HL-60 (cell line): ENCODE measurements around the gene HTR3A.

Experiments
- DNase-seq, 2 experiments: peaks; one replicate each; pipeline ENCODE4 v3.0.0-alpha.2; 2010 to 2020; ENCODE audit warnings: low read depth in 1 of 2, low spot score in 1 of 2
- H3K27ac ChIP-seq: fragments of 250-450 bp; sonication (Bioruptor Pico); replicated peaks from 2 replicates; pipeline ENCODE4 v1.5.1; 2020; ENCODE audit warnings: mild to moderate bottlenecking, moderate library complexity
- H3K27me3 ChIP-seq: fragments of 250-450 bp; sonication (Bioruptor Pico); 2 replicates; pipeline ENCODE4 v1.5.1; 2021; ENCODE audit warnings: mild to moderate bottlenecking, moderate library complexity; ENCODE audit not compliant: insufficient read depth, poor library complexity, severe bottlenecking
- H3K4me3 ChIP-seq: replicated peaks from 2 replicates; pipeline ENCODE4 v1.5.1; 2011; ENCODE audit warnings: mild to moderate bottlenecking, control low read depth, low read length; ENCODE audit not compliant: insufficient read depth
- GABPA ChIP-seq: IDR thresholded peaks from 2 replicates; pipeline ENCODE4 v1.6.1; 2012; ENCODE audit warnings: low read depth
- POLR2AphosphoS5 ChIP-seq: IDR thresholded peaks from 2 replicates; pipeline ENCODE4 v1.6.1; 2012; ENCODE audit warnings: low read depth
- SPI1 ChIP-seq: IDR thresholded peaks from 2 replicates; pipeline ENCODE4 v1.6.1; 2012; ENCODE audit warnings: low read depth, mild to moderate bottlenecking, borderline replicate concordance
- TF ChIP-seq, protein P1 (sequence below): IDR thresholded peaks from one replicate; pipeline ENCODE4 v1.5.1; 2011; ENCODE audit warnings: low read length, control low read depth, inconsistent platforms; ENCODE audit not compliant: insufficient read depth
- TF ChIP-seq, protein P2 (sequence below): IDR thresholded peaks from 2 replicates; pipeline ENCODE4 v1.6.1; 2012; ENCODE audit warnings: low read depth; ENCODE audit not compliant: insufficient replicate concordance

Gene HTR3A

DNA sequence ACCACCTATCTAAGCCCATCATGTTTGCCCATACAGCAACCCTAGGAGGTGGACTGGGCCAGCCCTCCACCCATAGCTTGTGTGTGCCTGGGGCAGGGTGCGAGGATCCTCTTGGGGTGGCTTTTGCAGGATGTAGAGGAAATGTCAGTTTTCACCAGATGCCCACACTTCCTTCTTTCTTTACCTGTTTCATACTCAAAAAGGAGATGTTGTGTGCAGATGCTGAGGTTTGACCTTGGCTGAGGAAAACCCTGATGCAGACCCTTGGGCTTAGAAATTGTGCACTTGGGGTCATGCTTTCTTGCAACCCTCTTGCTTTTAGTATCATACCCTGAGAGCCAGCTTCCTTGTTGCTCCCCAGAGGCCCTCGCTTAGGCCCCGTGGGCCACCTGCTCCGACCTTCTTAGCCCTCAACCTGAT is 2.2 kb downstream of the HTR3A start:
- TF ChIP-seq POLR2AphosphoS5 (no peak), SPI1 (peak; percentile 57; the same call in 1 of the 2 replicates)
- H3K4me3 ChIP-seq = no peak overlapping the region

DNA sequence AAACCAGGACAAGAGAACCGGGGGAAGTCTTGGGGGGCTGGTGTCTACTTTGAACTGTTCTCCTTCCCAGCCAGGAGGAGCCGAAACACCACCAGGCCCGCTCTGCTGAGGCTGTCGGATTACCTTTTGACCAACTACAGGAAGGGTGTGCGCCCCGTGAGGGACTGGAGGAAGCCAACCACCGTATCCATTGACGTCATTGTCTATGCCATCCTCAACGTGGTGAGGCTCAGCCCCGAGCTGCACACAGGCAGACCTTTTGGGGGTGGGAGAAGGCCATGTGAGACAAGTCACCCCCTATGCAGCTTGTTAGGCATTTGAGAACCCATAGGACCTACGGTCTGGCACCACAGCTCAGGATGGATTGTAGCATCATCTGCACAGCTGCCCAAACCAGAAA is 2.8 kb downstream of the HTR3A start:
- no peak overlapping the region for H3K4me3 ChIP-seq
- TF ChIP-seq, protein P1, sequence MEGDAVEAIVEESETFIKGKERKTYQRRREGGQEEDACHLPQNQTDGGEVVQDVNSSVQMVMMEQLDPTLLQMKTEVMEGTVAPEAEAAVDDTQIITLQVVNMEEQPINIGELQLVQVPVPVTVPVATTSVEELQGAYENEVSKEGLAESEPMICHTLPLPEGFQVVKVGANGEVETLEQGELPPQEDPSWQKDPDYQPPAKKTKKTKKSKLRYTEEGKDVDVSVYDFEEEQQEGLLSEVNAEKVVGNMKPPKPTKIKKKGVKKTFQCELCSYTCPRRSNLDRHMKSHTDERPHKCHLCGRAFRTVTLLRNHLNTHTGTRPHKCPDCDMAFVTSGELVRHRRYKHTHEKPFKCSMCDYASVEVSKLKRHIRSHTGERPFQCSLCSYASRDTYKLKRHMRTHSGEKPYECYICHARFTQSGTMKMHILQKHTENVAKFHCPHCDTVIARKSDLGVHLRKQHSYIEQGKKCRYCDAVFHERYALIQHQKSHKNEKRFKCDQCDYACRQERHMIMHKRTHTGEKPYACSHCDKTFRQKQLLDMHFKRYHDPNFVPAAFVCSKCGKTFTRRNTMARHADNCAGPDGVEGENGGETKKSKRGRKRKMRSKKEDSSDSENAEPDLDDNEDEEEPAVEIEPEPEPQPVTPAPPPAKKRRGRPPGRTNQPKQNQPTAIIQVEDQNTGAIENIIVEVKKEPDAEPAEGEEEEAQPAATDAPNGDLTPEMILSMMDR = no peak
- no peak for TF ChIP-seq GABPA
- TF ChIP-seq, protein P2, sequence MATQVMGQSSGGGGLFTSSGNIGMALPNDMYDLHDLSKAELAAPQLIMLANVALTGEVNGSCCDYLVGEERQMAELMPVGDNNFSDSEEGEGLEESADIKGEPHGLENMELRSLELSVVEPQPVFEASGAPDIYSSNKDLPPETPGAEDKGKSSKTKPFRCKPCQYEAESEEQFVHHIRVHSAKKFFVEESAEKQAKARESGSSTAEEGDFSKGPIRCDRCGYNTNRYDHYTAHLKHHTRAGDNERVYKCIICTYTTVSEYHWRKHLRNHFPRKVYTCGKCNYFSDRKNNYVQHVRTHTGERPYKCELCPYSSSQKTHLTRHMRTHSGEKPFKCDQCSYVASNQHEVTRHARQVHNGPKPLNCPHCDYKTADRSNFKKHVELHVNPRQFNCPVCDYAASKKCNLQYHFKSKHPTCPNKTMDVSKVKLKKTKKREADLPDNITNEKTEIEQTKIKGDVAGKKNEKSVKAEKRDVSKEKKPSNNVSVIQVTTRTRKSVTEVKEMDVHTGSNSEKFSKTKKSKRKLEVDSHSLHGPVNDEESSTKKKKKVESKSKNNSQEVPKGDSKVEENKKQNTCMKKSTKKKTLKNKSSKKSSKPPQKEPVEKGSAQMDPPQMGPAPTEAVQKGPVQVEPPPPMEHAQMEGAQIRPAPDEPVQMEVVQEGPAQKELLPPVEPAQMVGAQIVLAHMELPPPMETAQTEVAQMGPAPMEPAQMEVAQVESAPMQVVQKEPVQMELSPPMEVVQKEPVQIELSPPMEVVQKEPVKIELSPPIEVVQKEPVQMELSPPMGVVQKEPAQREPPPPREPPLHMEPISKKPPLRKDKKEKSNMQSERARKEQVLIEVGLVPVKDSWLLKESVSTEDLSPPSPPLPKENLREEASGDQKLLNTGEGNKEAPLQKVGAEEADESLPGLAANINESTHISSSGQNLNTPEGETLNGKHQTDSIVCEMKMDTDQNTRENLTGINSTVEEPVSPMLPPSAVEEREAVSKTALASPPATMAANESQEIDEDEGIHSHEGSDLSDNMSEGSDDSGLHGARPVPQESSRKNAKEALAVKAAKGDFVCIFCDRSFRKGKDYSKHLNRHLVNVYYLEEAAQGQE = no peak
- no peak for DNase-seq
- no peak overlapping the region for H3K27ac ChIP-seq
- H3K27me3 ChIP-seq = no peaks in the 10 kb centered on the region

More for the DNA sequence above, 2.2 kb downstream of the HTR3A start:
- Histone ChIP-seq H3K27me3 (no peaks in the 10 kb centered on the region), H3K27ac (no peak overlapping the region)
- peak in 1 of 2 experiments; percentile 39 for DNase-seq

DNA sequence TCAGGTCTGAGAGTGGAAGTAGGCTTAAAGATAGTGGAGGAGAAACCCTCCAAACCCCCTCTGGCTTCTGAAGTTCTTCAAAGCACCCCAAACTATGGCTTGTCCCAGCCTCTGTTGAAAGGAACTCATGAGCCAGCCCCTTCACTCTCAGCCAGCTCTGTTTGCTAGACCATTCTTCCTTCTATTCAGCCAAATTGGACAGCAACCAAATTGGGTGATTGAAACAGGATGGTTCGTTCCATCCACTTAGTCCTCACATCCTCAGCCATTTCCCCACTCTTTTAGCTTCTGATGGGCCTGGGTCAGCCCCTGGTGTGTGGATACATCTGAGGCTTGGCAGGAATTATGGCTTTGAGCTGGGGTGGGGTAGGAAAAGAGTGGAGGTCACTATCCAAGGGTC is 4.5 kb downstream of the HTR3A start:
- Histone ChIP-seq H3K27me3 (no peaks in the 10 kb centered on the region), H3K27ac (no peak overlapping the region), H3K4me3 (no peak overlapping the region)
- DNase-seq = no peak
- TF ChIP-seq GABPA = no peak
- TF ChIP-seq, protein P1 = no peak
- TF ChIP-seq, protein P2 = peak; percentile 56

DNA sequence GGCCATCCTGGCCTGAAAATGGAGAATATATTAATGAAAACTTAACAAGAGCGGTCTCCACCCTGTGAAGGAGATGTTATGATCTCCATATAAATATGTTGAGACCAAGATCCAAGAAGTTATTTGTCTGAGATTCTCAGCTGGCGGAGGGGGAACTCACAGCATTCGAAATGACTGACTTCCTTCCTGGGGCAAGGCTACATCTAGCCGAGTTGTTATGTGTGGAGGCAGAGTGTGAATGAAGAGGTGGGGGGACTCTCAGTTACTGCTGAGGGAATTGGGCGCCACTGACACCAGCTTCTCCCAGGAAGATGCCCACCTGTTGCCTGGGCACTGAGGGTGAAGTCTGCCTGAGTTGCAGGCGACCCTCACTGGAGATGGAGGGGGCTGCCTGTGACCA is 5.9 kb downstream of the HTR3A start:
- no peak for DNase-seq
- Histone ChIP-seq H3K27ac (no peak overlapping the region), H3K27me3 (no peaks in the 10 kb centered on the region), H3K4me3 (no peak overlapping the region)
- TF ChIP-seq POLR2AphosphoS5 = no peak
- TF ChIP-seq SPI1 = no peak
- no peak for TF ChIP-seq GABPA
- TF ChIP-seq, protein P1 = no peak
- TF ChIP-seq, protein P2 = no peak
